AML-193 (cell line): ENCODE data around the gene APOE.
"Not testable (repeated sequence)": the region's sequence is repeated elsewhere in the genome, so short reads cannot be mapped to it uniquely, and the experiment has no call there.

Source experiments
- DNase-seq, 2 experiments: peaks; one replicate each; lab custom pipeline; 2025; lab: John Stamatoyannopoulos, UW

The APOE gene

DNA sequence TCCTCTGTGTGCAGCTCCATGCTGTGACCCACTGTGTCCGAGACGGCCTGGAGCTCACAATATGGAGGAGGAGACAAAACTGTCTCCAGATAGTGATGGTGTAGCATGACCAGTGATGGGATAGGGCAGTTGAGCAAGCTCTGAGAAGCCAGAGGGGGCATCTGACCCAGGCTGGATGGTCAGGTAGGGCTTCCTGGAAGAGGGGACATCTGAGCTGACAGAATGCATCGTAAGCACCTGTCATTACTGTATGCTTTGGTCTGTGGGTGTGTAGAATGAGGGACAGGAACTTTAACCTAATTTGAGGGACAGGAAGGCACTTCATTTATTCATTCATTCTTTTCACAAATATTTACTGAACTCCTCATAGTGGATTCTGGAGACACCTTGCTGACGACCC is 21.0 kb upstream of the APOE start:
- no peak for DNase-seq

GRCh38 chr19:44886141-44886540 is 19.5 kb upstream of the APOE start:
- no peak for DNase-seq

DNA sequence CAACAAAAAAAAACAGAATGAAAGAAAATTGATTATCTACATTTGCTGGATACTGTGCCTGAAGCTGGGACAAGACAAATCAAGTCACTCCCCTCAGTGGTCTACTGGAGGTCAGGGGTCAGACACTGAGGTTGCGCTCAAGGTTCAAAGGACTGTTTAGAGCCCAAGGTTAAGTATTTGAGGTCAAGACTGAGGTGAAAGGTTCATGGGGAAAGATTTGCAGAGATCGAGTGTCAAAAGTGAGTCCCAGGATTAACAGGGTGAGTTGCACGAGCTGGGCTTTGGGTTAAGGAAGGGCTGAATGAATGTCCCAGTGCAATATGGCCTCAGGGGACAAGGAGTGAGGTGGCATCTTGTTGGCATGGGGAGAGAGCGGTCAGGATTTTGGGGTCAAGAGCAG is 17.9 kb upstream of the APOE start:
- DNase-seq, result no peak

- not testable (repeated sequence) for DNase-seq
These were observed 17.3 kb upstream of the APOE start for GRCh38 chr19:44888335-44888734.

DNA sequence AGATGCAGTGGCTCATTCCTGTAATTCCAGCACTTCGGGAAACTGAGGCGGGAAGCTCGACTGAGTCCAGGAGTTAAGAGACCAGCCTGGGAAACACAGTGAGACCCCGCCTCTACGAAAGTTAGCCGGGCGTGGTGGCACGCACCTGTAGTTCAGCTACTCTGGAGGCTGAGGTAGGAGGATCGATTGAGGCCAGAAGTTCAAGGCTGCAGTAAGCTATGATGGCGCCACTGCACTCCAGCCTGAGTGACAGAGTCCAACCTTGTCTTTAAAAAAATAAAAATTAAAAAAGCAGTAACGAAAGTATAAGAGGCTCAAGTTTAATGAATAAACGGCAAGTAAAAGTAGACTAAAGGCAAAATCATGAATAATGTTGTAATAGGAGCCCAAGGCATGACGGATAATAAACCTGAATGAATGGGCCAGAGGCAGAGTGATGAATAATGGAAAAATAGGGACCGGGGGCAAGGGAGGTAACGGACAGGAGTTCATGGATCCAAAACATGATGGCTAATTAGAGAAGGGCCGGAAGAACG is 15.7 kb upstream of the APOE start:
- DNase-seq, result no peak

GRCh38 chr19:44890366-44891015 is 15.1 kb upstream of the APOE start:
- DNase-seq, result peak; percentile 100

- DNase-seq, result peak in 1 of 2 experiments; percentile 100
These were observed 14.3 kb upstream of the APOE start, which contains the start of gene TOMM40 for GRCh38 chr19:44891016-44891882. TSS of gene TOMM40 (plus strand) at chr19:44891254. CDS start at chr19:44891416, 162 bp downstream.

DNA sequence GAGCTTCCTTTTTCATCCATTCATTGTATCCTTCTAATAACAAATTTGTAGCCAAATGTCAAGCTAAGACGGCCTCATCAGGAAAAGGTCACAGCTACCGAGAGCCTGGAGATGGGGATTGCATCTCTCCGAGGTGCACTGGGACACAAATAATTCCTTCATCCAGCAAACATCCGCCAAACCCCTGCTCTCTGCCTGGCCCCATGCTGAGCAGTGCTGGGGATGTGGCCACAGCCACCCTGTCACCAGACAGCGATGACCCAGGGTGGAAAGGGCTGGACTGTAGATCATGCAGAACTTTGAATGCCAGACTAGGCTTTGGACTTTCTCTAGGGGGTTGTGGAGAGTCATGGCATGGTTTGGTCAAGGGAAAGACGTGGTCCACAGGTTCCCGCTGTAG is 12.7 kb upstream of the APOE start:
- DNase-seq, result no peak

DNA sequence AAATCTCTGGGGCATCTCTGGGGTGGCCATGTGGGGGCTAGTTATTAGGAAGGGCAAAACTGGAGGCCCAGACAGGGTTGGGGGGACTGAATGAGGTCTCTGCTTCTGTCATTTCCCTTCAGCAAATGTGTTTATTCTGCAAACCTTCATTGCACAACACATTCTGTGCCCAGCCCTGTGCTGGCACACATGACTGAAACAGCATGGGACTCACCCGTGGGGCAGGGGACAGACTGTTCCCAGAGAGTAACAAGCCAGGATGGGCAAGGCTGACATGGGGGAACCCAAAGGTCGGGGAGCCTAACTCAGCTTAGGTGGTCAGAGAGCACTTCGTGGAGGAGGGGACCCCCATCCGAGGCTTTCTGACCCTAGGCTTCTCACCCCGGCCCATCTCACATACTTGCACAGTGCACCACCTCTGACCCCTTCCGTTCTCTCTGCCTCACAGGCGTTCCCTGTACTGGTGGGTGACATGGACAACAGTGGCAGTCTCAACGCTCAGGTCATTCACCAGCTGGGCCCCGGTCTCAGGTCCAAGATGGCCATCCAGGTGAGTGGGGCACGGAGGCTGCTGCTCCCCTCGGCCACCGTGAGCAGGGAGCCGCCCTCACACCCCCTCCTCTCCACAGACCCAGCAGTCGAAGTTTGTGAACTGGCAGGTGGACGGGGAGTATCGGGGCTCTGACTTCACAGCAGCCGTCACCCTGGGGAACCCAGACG is 12.1 kb upstream of the APOE start:
- DNase-seq, result no peak

DNA sequence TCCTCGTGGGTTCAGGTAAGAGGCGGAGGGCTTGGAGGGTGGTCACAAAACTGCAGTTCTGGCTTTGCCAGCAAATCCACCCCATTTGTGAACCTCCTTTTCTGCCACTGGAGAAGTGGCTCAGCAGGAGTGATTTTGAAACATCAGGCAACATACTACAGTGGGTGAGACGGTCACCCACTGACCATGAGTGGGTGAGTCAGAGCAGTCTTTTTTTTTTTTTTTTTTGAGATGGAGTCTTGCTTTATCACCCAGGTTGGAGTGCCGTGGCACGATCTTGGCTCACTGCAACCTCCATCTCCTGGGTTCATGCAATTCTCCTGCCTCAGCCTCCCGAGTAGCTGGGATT is 11.6 kb upstream of the APOE start:
- no peak for DNase-seq

- no peak for DNase-seq
These were observed 10.7 kb upstream of the APOE start for GRCh38 chr19:44894946-44895345.

DNA sequence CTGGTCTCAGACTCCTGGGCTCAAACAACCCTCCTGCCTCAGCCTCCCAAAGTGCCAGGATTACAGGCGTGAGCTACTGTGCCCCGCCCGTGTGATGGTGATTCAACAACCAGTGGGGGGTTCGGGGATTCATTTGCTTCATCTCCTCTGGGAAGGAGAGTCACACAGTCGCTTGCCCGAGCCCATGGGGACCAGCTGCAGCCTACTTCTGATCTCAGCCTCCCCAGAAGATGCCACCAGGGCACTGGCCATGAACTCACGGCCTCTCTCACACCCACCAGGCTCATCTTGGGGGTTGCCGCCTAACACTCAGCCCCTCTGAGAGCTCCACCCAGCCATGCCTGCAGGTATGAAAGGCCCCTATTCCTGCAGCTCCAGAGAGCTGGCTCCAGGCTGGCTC is 7.8 kb upstream of the APOE start:
- no peak for DNase-seq

- DNase-seq, result no peak
These were observed 5.0 kb upstream of the APOE start for GRCh38 chr19:44900328-44901244.

DNA sequence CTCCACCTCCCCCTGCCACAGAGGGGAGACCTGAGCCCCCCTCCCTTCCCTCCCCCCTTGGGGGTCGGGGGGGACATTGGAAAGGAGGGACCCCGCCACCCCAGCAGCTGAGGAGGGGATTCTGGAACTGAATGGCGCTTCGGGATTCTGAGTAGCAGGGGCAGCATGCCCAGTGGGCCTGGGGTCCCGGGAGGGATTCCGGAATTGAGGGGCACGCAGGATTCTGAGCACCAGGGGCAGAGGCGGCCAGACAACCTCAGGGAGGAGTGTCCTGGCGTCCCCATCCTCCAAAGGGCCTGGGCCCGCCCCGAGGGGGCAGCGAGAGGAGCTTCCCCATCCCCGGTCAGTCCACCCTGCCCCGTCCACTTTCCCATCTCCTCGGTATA is 2.4 kb upstream of the APOE start:
- DNase-seq, result no peak

DNA sequence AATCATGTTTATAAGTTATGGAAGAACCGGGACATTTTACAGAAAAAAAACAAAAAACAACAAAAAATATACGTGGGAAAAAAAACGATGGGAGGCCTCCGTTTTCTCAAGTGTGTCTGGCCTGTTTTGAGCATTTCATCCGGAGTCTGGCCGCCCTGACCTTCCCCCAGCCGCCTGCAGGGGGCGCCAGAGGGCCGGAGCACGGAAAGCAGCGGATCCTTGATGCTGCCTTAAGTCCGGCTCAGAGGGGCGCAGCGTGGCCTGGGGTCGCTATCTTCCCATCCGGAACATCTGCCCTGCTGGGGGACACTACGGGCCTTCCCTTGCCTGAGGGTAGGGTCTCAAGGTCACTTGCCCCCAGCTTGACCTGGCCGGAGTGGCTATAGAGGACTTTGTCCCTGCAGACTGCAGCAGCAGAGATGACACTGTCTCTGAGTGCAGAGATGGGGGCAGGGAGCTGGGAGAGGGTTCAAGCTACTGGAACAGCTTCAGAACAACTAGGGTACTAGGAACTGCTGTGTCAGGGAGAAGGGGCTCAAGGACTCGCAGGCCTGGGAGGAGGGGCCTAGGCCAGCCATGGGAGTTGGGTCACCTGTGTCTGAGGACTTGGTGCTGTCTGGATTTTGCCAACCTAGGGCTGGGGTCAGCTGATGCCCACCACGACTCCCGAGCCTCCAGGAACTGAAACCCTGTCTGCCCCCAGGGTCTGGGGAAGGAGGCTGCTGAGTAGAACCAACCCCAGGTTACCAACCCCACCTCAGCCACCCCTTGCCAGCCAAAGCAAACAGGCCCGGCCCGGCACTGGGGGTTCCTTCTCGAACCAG is 1.8 kb upstream of the APOE start:
- DNase-seq, result peak; percentile 28 to 32

- DNase-seq, result no peak
These were observed 1.1 kb upstream of the APOE start for GRCh38 chr19:44904426-44904994.

- DNase-seq, result no peak
These were observed 2.0 kb downstream of the APOE start for GRCh38 chr19:44907613-44908012.

DNA sequence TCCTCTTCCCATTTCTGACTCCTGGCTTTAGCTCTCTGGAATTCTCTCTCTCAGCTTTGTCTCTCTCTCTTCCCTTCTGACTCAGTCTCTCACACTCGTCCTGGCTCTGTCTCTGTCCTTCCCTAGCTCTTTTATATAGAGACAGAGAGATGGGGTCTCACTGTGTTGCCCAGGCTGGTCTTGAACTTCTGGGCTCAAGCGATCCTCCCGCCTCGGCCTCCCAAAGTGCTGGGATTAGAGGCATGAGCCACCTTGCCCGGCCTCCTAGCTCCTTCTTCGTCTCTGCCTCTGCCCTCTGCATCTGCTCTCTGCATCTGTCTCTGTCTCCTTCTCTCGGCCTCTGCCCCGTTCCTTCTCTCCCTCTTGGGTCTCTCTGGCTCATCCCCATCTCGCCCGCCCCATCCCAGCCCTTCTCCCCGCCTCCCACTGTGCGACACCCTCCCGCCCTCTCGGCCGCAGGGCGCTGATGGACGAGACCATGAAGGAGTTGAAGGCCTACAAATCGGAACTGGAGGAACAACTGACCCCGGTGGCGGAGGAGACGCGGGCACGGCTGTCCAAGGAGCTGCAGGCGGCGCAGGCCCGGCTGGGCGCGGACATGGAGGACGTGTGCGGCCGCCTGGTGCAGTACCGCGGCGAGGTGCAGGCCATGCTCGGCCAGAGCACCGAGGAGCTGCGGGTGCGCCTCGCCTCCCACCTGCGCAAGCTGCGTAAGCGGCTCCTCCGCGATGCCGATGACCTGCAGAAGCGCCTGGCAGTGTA is 2.7 kb downstream of the APOE start:
- DNase-seq, result no peak

DNA sequence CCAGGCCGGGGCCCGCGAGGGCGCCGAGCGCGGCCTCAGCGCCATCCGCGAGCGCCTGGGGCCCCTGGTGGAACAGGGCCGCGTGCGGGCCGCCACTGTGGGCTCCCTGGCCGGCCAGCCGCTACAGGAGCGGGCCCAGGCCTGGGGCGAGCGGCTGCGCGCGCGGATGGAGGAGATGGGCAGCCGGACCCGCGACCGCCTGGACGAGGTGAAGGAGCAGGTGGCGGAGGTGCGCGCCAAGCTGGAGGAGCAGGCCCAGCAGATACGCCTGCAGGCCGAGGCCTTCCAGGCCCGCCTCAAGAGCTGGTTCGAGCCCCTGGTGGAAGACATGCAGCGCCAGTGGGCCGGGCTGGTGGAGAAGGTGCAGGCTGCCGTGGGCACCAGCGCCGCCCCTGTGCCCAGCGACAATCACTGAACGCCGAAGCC is 3.3 kb downstream of the APOE start:
- DNase-seq, result no peak

GRCh38 chr19:44909775-44910174 is 4.2 kb downstream of the APOE start:
- DNase-seq, result no peak
